HepG2 (cell line): Measurements from ENCODE around the gene TSPAN13. TPM values are rescaled to one million over a fixed set of nuclear protein-coding genes. Genes with fewer than 3 reads are reported as not detected.

Experiments used
- ATAC-seq: fragments of 200-7000 bp; cut with Tn5 transposase; 3 replicates; pipeline ENCODE4 v1.9.1; 2020; ENCODE audit warnings: mild to moderate bottlenecking, moderate library complexity
- BruUV-seq: library from RNA; stranded (reverse); fragments of 400-500 nt; replicated peaks from 2 replicates; lab custom pipeline; 2021; lab: Mats Ljungman, UMichigan
- CTCF ChIA-PET: fragments of 300-600 bp; formaldehyde crosslinking; extraction: SDS; loops from one replicate; lab custom pipeline; 2021; ENCODE audit warnings: low total read pairs, inconsistent platforms, low intra/inter-chr PET ratio; lab: Yijun Ruan, JAX
- POLR2A ChIA-PET: fragments of 350-600 bp; sonication (Branson Sonifier 250); formaldehyde crosslinking; loops from one replicate; lab custom pipeline; 2020; ENCODE audit warnings: antibody characterized with exemption, inconsistent platforms; lab: Yijun Ruan, JAX
- DNase-seq: peaks from one replicate; pipeline ENCODE4 v3.0.0-alpha.2; 2015; ENCODE audit warnings: low spot score
- FAIRE-seq: peaks from 3 replicates; lab custom pipeline; 2011; peaks lifted over from hg19 to GRCh38; lab: Jason Lieb, UNC
- H2AFZ ChIP-seq: one replicate; pipeline ENCODE4 v1.6.1; 2011; ENCODE audit warnings: low read length, inconsistent platforms
- H3K27ac ChIP-seq: fragments of 300-600 bp; 3 replicates; pipeline ENCODE4 v1.8.0; 2011; ENCODE audit warnings: mixed run types, mild to moderate bottlenecking, mixed read lengths, low read length, inconsistent platforms; ENCODE audit not compliant: insufficient read depth; ENCODE audit errors: extremely low read length
- H3K27me3 ChIP-seq, 2 experiments: fragments of 200-600 bp in 1 of 2; 2 replicates in 1 of 2; 3 replicates in 1 of 2; pipeline versions ENCODE4 v1.6.0 to v1.8.0; 2011; ENCODE audit warnings: low read length in 2 of 2, mild to moderate bottlenecking in 2 of 2, moderate library complexity in 2 of 2, inconsistent platforms in 1 of 2; ENCODE audit not compliant: insufficient read depth in 2 of 2, control insufficient read depth in 1 of 2
- H3K36me3 ChIP-seq, 2 experiments: fragments of 200-600 bp in 1 of 2; replicated peaks in 1 of 2; 2 replicates in 1 of 2; 3 replicates in 1 of 2; pipeline versions ENCODE4 v1.5.1 to v1.8.0; 2011; ENCODE audit warnings: low read length in 2 of 2, inconsistent platforms in 1 of 2; ENCODE audit not compliant: insufficient read depth in 2 of 2, control insufficient read depth in 1 of 2
- H3K4me1 ChIP-seq: 2 replicates; pipeline ENCODE4 v1.5.1; 2012; ENCODE audit warnings: low read length, inconsistent platforms; ENCODE audit not compliant: insufficient read depth
- H3K4me2 ChIP-seq: 2 replicates; pipeline ENCODE4 v1.6.0; 2011; ENCODE audit warnings: low read depth, low read length, inconsistent platforms
- H3K4me3 ChIP-seq, 3 experiments: fragments of 200-600 bp in 1 of 3; sonication (generic), shearing (Covaris generic) in 1 of 3; replicated peaks in 1 of 3; 2 replicates each; pipeline ENCODE4 v1.5.1; 2011 to 2016; ENCODE audit warnings: low read length in 3 of 3, inconsistent platforms in 2 of 3, low read depth in 2 of 3, mild to moderate bottlenecking in 2 of 3, control low read depth in 1 of 3, mixed read lengths in 1 of 3; ENCODE audit not compliant: insufficient read depth in 1 of 3
- H3K79me2 ChIP-seq: one replicate; pipeline ENCODE4 v1.6.1; 2011; ENCODE audit warnings: low read length, inconsistent platforms; ENCODE audit not compliant: insufficient read depth
- H3K9ac ChIP-seq: 2 replicates; pipeline ENCODE4 v1.6.0; 2011; ENCODE audit warnings: mild to moderate bottlenecking, low read depth, low read length, inconsistent platforms; ENCODE audit not compliant: insufficient read depth
- H3K9me3 ChIP-seq: 2 replicates; pipeline ENCODE4 v1.5.1; 2012; ENCODE audit warnings: mild to moderate bottlenecking, low read length
- H4K20me1 ChIP-seq: 2 replicates; pipeline ENCODE4 v1.6.0; 2011; ENCODE audit warnings: inconsistent platforms, mild to moderate bottlenecking, low read length, moderate library complexity; ENCODE audit not compliant: insufficient read depth
- CENPX ChIP-seq: sonication (generic); formaldehyde crosslinking; IDR thresholded peaks from 2 replicates; pipeline ENCODE4 v1.9.0; 2021; ENCODE audit warnings: mild to moderate bottlenecking, missing genetic modification reagents, moderate library complexity
- GTF3A ChIP-seq: sonication (generic); formaldehyde crosslinking; conservative IDR thresholded peaks from 2 replicates; pipeline ENCODE4 v1.4.0; 2020; ENCODE audit warnings: mild to moderate bottlenecking, missing genetic modification reagents
- HES4 ChIP-seq: sonication (generic); formaldehyde crosslinking; IDR thresholded peaks from 2 replicates; pipeline ENCODE4 v1.9.0; 2021; ENCODE audit warnings: mild to moderate bottlenecking, missing genetic modification reagents, borderline replicate concordance
- HNRNPL ChIP-seq: fragments of 200-400 bp; formaldehyde crosslinking; IDR thresholded peaks from 2 replicates; pipeline ENCODE4 v1.6.1; 2017; ENCODE audit warnings: mild to moderate bottlenecking, low read depth, low read length
- MTF2 ChIP-seq: sonication (generic); formaldehyde crosslinking; IDR thresholded peaks from 2 replicates; pipeline ENCODE4 v1.5.0; 2020; ENCODE audit warnings: missing genetic modification reagents, borderline replicate concordance
- PAF1 ChIP-seq: IDR thresholded peaks from 2 replicates; pipeline ENCODE4 v1.6.1; 2016; ENCODE audit warnings: missing genetic modification reagents, missing compliant biosample characterization
- RORA ChIP-seq: sonication (generic); formaldehyde crosslinking; IDR thresholded peaks from 2 replicates; pipeline ENCODE4 v1.5.0; 2020; ENCODE audit warnings: mild to moderate bottlenecking, missing genetic modification reagents, moderate library complexity
- SMARCC2 ChIP-seq: fragments of 450-650 bp; IDR thresholded peaks from 2 replicates; pipeline ENCODE4 v1.6.1; 2017; ENCODE audit warnings: antibody characterized with exemption, mild to moderate bottlenecking
- in situ Hi-C: cut with HindIII; loops from 2 replicates; pipeline ENCODE4 v1.10.0; 2017; ENCODE audit warnings: low pct_unique_long_range_greater_than_20kb; ENCODE audit not compliant: extremely low pct_ligation_motif_present
- intact Hi-C: fragments of 100-400 bp; cut with micrococcal nuclease; formaldehyde crosslinking; loops from one replicate; pipeline ENCODE4 v1.10.0; 2022; ENCODE audit not compliant: unreplicated experiment
- polyA plus RNA-seq, 8 experiments: library from polyadenylated mRNA; depleted of rRNA in 3 of 8; stranded (reverse) in 7 of 8; unstranded in 1 of 8; fragments of >200 nt; fragmentation: Illumina TruSeq in 4 of 8; extraction: Trizol in 4 of 8; gene quantifications; 2 replicates each; pipeline versions ENCODE4 v1.2.1 to v1.2.3, GENCODE V29; 2011 to 2016; ENCODE audit warnings: low read depth in 4 of 8, missing spikeins in 1 of 8, mixed read lengths in 1 of 8; ENCODE audit not compliant: insufficient read depth in 1 of 8
- total RNA-seq, 5 experiments: library from RNA; depleted of rRNA; stranded (reverse); fragments of >200 nt; fragmentation: Illumina TruSeq; extraction: Trizol; gene quantifications; 2 replicates each; pipeline ENCODE4 v1.2.3, GENCODE V29; 2016; ENCODE audit warnings: low read depth in 1 of 5
- TF ChIP-seq, protein P1 (sequence below): sonication (generic); formaldehyde crosslinking; IDR thresholded peaks from 2 replicates; pipeline ENCODE4 v1.4.0; 2020; ENCODE audit warnings: low read depth, mild to moderate bottlenecking, missing genetic modification reagents
- TF ChIP-seq, protein P2 (sequence below): fragments of 450-650 bp; IDR thresholded peaks from 2 replicates; pipeline ENCODE4 v1.6.1; 2017
- TF ChIP-seq, protein P3 (sequence below): sonication (generic); formaldehyde crosslinking; IDR thresholded peaks from 2 replicates; pipeline ENCODE4 v1.9.0; 2022; ENCODE audit warnings: low read depth, missing genetic modification reagents
- TF ChIP-seq, protein P4 (sequence below): sonication (generic); formaldehyde crosslinking; conservative IDR thresholded peaks from 2 replicates; pipeline ENCODE4 v1.4.0; 2020; ENCODE audit warnings: missing genetic modification reagents

The TSPAN13 gene
- total and polyA plus RNA-seq, 2 of the 13 experiments (the other 11 are each of a cell fraction or from before 2014, with no cell fraction given), result 5.8 to 6.2 TPM

DNA sequence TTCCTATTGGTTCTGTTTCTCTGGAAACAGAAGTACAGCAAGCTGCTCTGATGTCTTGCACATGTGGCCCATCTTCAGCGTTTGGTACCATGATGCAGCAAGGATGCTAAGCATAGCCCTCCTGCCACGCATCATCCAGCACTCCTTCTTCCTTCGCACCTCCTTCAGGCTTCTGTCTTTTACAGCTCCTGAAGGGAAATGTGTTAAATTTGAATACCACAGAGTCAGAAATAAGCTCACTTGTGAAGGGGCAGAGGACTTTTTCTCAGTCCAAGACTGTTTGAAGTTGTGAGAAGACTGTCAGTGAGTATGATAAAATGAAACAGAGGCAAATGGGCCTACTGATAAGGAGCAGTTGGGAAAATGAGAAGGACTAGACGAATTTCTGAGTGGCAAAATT is 20.7 kb downstream of the TSPAN13 start (continued):
- no peak for TF ChIP-seq PAF1 (CRISPR knock-in tag)
- TF ChIP-seq, protein P1, sequence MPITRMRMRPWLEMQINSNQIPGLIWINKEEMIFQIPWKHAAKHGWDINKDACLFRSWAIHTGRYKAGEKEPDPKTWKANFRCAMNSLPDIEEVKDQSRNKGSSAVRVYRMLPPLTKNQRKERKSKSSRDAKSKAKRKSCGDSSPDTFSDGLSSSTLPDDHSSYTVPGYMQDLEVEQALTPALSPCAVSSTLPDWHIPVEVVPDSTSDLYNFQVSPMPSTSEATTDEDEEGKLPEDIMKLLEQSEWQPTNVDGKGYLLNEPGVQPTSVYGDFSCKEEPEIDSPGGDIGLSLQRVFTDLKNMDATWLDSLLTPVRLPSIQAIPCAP (CRISPR knock-in tag), result no peak
- TF ChIP-seq, all 625 proteins: peak for 0

DNA sequence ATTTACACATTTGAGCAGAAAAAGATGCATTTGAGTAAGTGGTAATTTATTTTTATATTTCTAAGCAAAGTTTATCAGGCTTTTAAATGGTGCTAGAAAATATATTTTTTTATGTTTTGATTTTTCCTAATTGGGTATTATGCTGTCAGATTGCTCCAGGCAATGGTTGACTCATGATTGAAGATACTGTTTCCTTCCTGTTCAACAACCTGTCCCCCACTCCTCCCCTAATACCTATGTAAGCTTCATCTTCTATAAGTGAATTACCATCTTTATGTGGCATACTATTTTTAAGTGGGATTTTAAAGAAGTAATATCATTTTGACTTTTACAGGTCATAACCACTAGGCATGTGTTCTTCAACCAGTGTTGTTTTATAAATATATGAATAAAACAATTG is 21.4 kb downstream of the TSPAN13 start:
- CTCF ChIA-PET, result no interaction called here
- intact Hi-C loops, result no loop called here
- no peak overlapping the region for H3K4me3 ChIP-seq
- no peak for DNase-seq
- no peaks in the 10 kb centered on the region for H3K27me3 ChIP-seq
- no peak overlapping the region for H3K4me2 ChIP-seq
- TF ChIP-seq, protein P2, sequence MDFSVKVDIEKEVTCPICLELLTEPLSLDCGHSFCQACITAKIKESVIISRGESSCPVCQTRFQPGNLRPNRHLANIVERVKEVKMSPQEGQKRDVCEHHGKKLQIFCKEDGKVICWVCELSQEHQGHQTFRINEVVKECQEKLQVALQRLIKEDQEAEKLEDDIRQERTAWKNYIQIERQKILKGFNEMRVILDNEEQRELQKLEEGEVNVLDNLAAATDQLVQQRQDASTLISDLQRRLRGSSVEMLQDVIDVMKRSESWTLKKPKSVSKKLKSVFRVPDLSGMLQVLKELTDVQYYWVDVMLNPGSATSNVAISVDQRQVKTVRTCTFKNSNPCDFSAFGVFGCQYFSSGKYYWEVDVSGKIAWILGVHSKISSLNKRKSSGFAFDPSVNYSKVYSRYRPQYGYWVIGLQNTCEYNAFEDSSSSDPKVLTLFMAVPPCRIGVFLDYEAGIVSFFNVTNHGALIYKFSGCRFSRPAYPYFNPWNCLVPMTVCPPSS, result no peak
- no peak for TF ChIP-seq HNRNPL
- no peak for TF ChIP-seq MTF2 (CRISPR knock-in tag)
- TF ChIP-seq, protein P3, sequence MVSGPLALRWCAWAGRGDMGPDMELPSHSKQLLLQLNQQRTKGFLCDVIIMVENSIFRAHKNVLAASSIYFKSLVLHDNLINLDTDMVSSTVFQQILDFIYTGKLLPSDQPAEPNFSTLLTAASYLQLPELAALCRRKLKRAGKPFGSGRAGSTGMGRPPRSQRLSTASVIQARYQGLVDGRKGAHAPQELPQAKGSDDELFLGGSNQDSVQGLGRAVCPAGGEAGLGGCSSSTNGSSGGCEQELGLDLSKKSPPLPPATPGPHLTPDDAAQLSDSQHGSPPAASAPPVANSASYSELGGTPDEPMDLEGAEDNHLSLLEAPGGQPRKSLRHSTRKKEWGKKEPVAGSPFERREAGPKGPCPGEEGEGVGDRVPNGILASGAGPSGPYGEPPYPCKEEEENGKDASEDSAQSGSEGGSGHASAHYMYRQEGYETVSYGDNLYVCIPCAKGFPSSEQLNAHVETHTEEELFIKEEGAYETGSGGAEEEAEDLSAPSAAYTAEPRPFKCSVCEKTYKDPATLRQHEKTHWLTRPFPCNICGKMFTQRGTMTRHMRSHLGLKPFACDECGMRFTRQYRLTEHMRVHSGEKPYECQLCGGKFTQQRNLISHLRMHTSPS (CRISPR knock-in tag), result no peak
- no peak for TF ChIP-seq GTF3A
- no peak for TF ChIP-seq RORA (CRISPR knock-in tag)
- no peak for TF ChIP-seq HES4 (CRISPR knock-in tag)
- no peak for TF ChIP-seq SMARCC2
- TF ChIP-seq, protein P4, sequence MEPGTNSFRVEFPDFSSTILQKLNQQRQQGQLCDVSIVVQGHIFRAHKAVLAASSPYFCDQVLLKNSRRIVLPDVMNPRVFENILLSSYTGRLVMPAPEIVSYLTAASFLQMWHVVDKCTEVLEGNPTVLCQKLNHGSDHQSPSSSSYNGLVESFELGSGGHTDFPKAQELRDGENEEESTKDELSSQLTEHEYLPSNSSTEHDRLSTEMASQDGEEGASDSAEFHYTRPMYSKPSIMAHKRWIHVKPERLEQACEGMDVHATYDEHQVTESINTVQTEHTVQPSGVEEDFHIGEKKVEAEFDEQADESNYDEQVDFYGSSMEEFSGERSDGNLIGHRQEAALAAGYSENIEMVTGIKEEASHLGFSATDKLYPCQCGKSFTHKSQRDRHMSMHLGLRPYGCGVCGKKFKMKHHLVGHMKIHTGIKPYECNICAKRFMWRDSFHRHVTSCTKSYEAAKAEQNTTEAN, result no peak
- no peak for TF ChIP-seq CENPX (CRISPR knock-in tag)
- TF ChIP-seq, all 625 proteins: peak for 0
- Histone ChIP-seq H3K4me1 (no peaks in the 10 kb centered on the region), H3K79me2 (no peaks in the 10 kb centered on the region), H2AFZ (no peak overlapping the region), H3K9me3 (no peaks in the 10 kb centered on the region), H3K27ac (no peak overlapping the region), H4K20me1 (no peaks in the 10 kb centered on the region), H3K36me3 (no peaks in the 10 kb centered on the region), H3K9ac (no peak overlapping the region)
- in situ Hi-C loops, result no loop called here
- ATAC-seq, result no peak
- POLR2A ChIA-PET, result no interaction called here
- no TSS peak for BruUV-seq
- no peak for FAIRE-seq
